ENCODE results near the gene GPR162. TPM values are rescaled to one million over a fixed set of nuclear protein-coding genes. Genes with fewer than 3 reads are reported as not detected.

GPR162 gene
- total and polyA plus RNA-seq, 10 of the 15 experiments (the other 5 are each of a cell fraction or from before 2014, with no cell fraction given) = not detected

DNA sequence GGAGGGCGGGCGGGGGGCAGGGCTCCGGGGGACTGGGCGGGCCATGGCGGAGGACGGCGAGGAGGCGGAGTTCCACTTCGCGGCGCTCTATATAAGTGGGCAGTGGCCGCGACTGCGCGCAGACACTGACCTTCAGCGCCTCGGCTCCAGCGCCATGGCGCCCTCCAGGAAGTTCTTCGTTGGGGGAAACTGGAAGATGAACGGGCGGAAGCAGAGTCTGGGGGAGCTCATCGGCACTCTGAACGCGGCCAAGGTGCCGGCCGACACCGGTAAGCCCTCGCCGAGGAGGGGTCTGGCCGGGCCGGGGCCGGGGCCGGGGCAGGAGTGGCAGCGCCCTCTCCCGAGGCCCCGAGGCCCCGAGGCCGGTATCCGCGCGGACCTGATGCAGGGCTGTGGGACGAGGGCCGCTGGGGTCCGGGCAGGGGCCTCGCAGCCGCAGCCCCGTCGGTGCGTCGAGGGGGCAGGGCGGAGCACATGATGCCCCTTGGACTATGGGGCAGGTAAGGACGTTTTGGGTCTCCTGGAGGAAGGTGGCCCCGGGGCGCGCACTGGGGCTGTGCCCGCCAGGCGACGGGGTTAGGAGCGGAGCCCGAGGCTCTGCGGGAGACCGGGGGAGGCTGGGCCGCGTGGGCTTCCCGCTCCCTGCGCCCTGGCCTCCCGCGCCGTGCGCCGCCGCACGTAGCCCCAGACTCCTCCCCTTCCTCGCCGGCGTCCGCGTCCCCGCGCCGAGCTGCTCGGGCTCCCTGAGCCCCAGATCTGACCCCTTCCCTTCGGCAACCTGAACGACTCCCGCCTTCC, 46.0 kb downstream of the GPR162 start, which contains the start of gene TPI1:
TSS of gene TPI1 (plus strand) at position 119 of the 798 bp plus-strand sequence. CDS start at position 155, 36 bp downstream.
- peaks cover 16% of the 10 kb centered on the region for H4K20me1 ChIP-seq (ENCODE audit: control insufficient read depth, insufficient read depth)
- ATAC-seq (peak; percentile 86), DNase-seq (ENCODE audit: low read depth, low spot score) (peak; percentile 23), FAIRE-seq (peak; percentile 85)
- POLR2A ChIA-PET = interaction anchor here (0.8 to 5.7 kb wide), 8 partner anchors 9 to 144 kb away, joined by 3 to 84 read pairs (median 4); partner anchors contain the start of genes C12orf57, CDCA3, COPS7A and MLF2
- in situ Hi-C loops (cut with MboI) = no loop called here
- H3K27ac ChIP-seq (ENCODE audit: control insufficient read depth, insufficient read depth) = peak within 1 kb of the TSS; percentile 96
- 1% methylated on average over 69 of the region's 86 CpGs for WGBS (ENCODE audit: insufficient coverage, insufficient replicate concordance, low lambda C conversion rate, missing lambda C conversion rate)
- no peaks in the 10 kb centered on the region for H3K27me3 ChIP-seq (replicated peaks in 1 of 2; ENCODE audit: control insufficient read depth in 2 of 2, insufficient read depth in 2 of 2, low read length in 1 of 2)
- peak within 1 kb of the TSS; percentile 100 for H3K4me3 ChIP-seq
- RAD21 ChIA-PET (ENCODE audit: unreplicated experiment) = interaction anchor here (1.1 to 5.6 kb wide), 6 partner anchors 15 to 242 kb away, joined by 3 to 42 read pairs (median 14); partner anchors contain the start of genes C12orf57, C1RL, CDCA3 and MLF2
- no peaks in the 10 kb centered on the region for H3K9me3 ChIP-seq (replicated peaks; ENCODE audit: control insufficient read depth, insufficient read depth, low read length)
- H3K4me2 ChIP-seq (ENCODE audit: control insufficient read depth, insufficient read depth) = peak within 1 kb of the TSS; percentile 98
- peak within 1 kb of the TSS; percentile 90 for H3K9ac ChIP-seq (ENCODE audit: control insufficient read depth, insufficient read depth, low read length)
- SMC1A ChIA-PET (ENCODE audit: uncharacterized antibody, unreplicated experiment) = interaction anchor here (1.3 to 5.3 kb wide), 3 partner anchors 14 to 70 kb away, joined by 3 to 42 read pairs (median 4); partner anchors contain the start of genes CDCA3 and USP5
- peak within 1 kb of the TSS; percentile 87 for H2AFZ ChIP-seq (ENCODE audit: control insufficient read depth, low read depth, low read length)
- peaks cover 36% of the 10 kb centered on the region for H3K79me2 ChIP-seq (ENCODE audit: control insufficient read depth, insufficient read depth, low read length)
- peaks cover 32% of the 10 kb centered on the region for H3K4me1 ChIP-seq (ENCODE audit: control insufficient read depth, insufficient read depth, low read length)
- CTCF ChIA-PET = interaction anchor here (0.8 to 9.5 kb wide), 11 partner anchors 13 to 330 kb away, joined by 3 to 173 read pairs (median 12); partner anchors contain the start of genes C1RL, CDCA3, PTMS and USP5
- BruUV-seq (replicated peaks) = no TSS peak
- H3K36me3 ChIP-seq (ENCODE audit: control insufficient read depth in 2 of 2, insufficient read depth in 2 of 2, low read length in 1 of 2) = peaks cover 25 to 29% of the 10 kb centered on the region in 2 experiments
- intact Hi-C loops (cut with micrococcal nuclease; ENCODE audit: unreplicated experiment) = loop anchor here (2.0 kb wide), 2 partner anchors 57 to 245 kb away; no protein-coding TSS in a partner anchor
- no peak for TF ChIP-seq PAX8 (IDR thresholded peaks at IDR 0.05)
- TF ChIP-seq, protein P1, sequence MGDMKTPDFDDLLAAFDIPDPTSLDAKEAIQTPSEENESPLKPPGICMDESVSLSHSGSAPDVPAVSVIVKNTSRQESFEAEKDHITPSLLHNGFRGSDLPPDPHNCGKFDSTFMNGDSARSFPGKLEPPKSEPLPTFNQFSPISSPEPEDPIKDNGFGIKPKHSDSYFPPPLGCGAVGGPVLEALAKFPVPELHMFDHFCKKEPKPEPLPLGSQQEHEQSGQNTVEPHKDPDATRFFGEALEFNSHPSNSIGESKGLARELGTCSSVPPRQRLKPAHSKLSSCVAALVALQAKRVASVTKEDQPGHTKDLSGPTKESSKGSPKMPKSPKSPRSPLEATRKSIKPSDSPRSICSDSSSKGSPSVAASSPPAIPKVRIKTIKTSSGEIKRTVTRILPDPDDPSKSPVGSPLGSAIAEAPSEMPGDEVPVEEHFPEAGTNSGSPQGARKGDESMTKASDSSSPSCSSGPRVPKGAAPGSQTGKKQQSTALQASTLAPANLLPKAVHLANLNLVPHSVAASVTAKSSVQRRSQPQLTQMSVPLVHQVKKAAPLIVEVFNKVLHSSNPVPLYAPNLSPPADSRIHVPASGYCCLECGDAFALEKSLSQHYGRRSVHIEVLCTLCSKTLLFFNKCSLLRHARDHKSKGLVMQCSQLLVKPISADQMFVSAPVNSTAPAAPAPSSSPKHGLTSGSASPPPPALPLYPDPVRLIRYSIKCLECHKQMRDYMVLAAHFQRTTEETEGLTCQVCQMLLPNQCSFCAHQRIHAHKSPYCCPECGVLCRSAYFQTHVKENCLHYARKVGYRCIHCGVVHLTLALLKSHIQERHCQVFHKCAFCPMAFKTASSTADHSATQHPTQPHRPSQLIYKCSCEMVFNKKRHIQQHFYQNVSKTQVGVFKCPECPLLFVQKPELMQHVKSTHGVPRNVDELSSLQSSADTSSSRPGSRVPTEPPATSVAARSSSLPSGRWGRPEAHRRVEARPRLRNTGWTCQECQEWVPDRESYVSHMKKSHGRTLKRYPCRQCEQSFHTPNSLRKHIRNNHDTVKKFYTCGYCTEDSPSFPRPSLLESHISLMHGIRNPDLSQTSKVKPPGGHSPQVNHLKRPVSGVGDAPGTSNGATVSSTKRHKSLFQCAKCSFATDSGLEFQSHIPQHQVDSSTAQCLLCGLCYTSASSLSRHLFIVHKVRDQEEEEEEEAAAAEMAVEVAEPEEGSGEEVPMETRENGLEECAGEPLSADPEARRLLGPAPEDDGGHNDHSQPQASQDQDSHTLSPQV (IDR thresholded peaks at IDR 0.05) = no peak
- TF ChIP-seq ZNF217 (IDR thresholded peaks at IDR 0.05) = 0 out of 2 replicates have a peak, but pooled peaks have one; percentile 36
- TF ChIP-seq, protein P2, sequence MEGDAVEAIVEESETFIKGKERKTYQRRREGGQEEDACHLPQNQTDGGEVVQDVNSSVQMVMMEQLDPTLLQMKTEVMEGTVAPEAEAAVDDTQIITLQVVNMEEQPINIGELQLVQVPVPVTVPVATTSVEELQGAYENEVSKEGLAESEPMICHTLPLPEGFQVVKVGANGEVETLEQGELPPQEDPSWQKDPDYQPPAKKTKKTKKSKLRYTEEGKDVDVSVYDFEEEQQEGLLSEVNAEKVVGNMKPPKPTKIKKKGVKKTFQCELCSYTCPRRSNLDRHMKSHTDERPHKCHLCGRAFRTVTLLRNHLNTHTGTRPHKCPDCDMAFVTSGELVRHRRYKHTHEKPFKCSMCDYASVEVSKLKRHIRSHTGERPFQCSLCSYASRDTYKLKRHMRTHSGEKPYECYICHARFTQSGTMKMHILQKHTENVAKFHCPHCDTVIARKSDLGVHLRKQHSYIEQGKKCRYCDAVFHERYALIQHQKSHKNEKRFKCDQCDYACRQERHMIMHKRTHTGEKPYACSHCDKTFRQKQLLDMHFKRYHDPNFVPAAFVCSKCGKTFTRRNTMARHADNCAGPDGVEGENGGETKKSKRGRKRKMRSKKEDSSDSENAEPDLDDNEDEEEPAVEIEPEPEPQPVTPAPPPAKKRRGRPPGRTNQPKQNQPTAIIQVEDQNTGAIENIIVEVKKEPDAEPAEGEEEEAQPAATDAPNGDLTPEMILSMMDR (IDR thresholded peaks at IDR 0.05 in 2 of 3, conservative IDR thresholded peaks at IDR 0.05 in 1 of 3; ENCODE audit: control insufficient read depth in 2 of 3, extremely low read depth in 1 of 3, insufficient read depth in 1 of 3, low read depth in 3 of 3, low read length in 3 of 3) = no peak
- TF ChIP-seq JUND (IDR thresholded peaks at IDR 0.05; ENCODE audit: low read depth, low read length) = no peak
- TF ChIP-seq MEF2B (IDR thresholded peaks at IDR 0.05; ENCODE audit: partially characterized antibody, poor library complexity, severe bottlenecking) = no peak
- TF ChIP-seq SUZ12 (IDR thresholded peaks at IDR 0.05; ENCODE audit: unreplicated experiment) = no peak
- peak; percentile 61 for TF ChIP-seq HDAC6 (IDR thresholded peaks at IDR 0.05; ENCODE audit: unreplicated experiment)
- no peak for TF ChIP-seq BCL11A (IDR thresholded peaks at IDR 0.05; ENCODE audit: low read depth, low read length)
- TF ChIP-seq POU2F2 (IDR thresholded peaks at IDR 0.05; ENCODE audit: borderline replicate concordance, low read depth, low read length) = peak; percentile 93
- TF ChIP-seq TCF7 (IDR thresholded peaks at IDR 0.05; ENCODE audit: borderline replicate concordance) = no peak
- TF ChIP-seq, protein P3, sequence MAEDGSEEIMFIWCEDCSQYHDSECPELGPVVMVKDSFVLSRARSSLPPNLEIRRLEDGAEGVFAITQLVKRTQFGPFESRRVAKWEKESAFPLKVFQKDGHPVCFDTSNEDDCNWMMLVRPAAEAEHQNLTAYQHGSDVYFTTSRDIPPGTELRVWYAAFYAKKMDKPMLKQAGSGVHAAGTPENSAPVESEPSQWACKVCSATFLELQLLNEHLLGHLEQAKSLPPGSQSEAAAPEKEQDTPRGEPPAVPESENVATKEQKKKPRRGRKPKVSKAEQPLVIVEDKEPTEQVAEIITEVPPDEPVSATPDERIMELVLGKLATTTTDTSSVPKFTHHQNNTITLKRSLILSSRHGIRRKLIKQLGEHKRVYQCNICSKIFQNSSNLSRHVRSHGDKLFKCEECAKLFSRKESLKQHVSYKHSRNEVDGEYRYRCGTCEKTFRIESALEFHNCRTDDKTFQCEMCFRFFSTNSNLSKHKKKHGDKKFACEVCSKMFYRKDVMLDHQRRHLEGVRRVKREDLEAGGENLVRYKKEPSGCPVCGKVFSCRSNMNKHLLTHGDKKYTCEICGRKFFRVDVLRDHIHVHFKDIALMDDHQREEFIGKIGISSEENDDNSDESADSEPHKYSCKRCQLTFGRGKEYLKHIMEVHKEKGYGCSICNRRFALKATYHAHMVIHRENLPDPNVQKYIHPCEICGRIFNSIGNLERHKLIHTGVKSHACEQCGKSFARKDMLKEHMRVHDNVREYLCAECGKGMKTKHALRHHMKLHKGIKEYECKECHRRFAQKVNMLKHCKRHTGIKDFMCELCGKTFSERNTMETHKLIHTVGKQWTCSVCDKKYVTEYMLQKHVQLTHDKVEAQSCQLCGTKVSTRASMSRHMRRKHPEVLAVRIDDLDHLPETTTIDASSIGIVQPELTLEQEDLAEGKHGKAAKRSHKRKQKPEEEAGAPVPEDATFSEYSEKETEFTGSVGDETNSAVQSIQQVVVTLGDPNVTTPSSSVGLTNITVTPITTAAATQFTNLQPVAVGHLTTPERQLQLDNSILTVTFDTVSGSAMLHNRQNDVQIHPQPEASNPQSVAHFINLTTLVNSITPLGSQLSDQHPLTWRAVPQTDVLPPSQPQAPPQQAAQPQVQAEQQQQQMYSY (CRISPR knock-in tag; IDR thresholded peaks at IDR 0.05) = no peak

Data from GM12878 (cell line).